ENCODE measurements around the gene DR1.

- TF ChIP-seq POLR2AphosphoS5 (IDR thresholded peaks at IDR 0.05) (no peak), POLR2A (IDR thresholded peaks at IDR 0.05) (no peak), EP300 (IDR thresholded peaks at IDR 0.05) (no peak)
Measured at GRCh38 chr1:93324486-93325464, 20.9 kb upstream of the DR1 start.

Data from sigmoid colon (tissue), 4 donors.